MM.1S (cell line): ENCODE data around the gene CACNA1C.

Experiments used
- DNase-seq: peaks from one replicate; pipeline ENCODE4 v3.0.0-alpha.2; 2015
- H2AFZ ChIP-seq: fragments of 300-600 bp; sonication (generic); 2 replicates; pipeline ENCODE4 v1.6.0; 2016; ENCODE audit warnings: antibody characterized with exemption, low read length
- H3F3A ChIP-seq: fragments of 300-600 bp; sonication (generic); 2 replicates; pipeline ENCODE4 v1.6.1; 2016; ENCODE audit warnings: mild to moderate bottlenecking, antibody characterized with exemption, low read length, moderate library complexity, mixed read lengths; ENCODE audit not compliant: insufficient read depth
- H3K27ac ChIP-seq: fragments of 300-600 bp; sonication (generic); 2 replicates; pipeline ENCODE4 v1.5.1; 2016; ENCODE audit warnings: mild to moderate bottlenecking, low read length
- H3K27me3 ChIP-seq: fragments of 300-600 bp; sonication (generic); replicated peaks from 2 replicates; pipeline ENCODE4 v1.6.0; 2016; ENCODE audit warnings: low read length; ENCODE audit not compliant: insufficient read depth
- H3K36me3 ChIP-seq: fragments of 300-600 bp; sonication (generic); replicated peaks from 2 replicates; pipeline ENCODE4 v1.6.1; 2016; ENCODE audit warnings: mild to moderate bottlenecking, low read length, mixed read lengths; ENCODE audit not compliant: insufficient read depth
- H3K4me1 ChIP-seq: fragments of 300-600 bp; sonication (generic); 2 replicates; pipeline ENCODE4 v1.6.1; 2016; ENCODE audit warnings: low read length, mixed read lengths
- H3K4me2 ChIP-seq: fragments of 300-600 bp; sonication (generic); 2 replicates; pipeline ENCODE4 v1.6.0; 2016; ENCODE audit warnings: low read depth, low read length
- H3K4me3 ChIP-seq: fragments of 300-600 bp; sonication (generic); 2 replicates; pipeline ENCODE4 v1.5.1; 2016; ENCODE audit warnings: low read length, mixed read lengths
- H3K79me2 ChIP-seq: fragments of 300-600 bp; sonication (generic); 2 replicates; pipeline ENCODE4 v1.6.1; 2016; ENCODE audit warnings: mixed run types, low read length, mixed read lengths
- H3K9ac ChIP-seq: fragments of 300-600 bp; sonication (generic); 2 replicates; pipeline ENCODE4 v1.6.1; 2016; ENCODE audit warnings: low read length, mixed read lengths
- H3K9me2 ChIP-seq: fragments of 300-600 bp; sonication (generic); replicated peaks from 2 replicates; pipeline ENCODE4 v1.6.1; 2016; ENCODE audit warnings: mild to moderate bottlenecking, low read length, mixed read lengths; ENCODE audit not compliant: insufficient read depth
- H3K9me3 ChIP-seq: fragments of 300-600 bp; sonication (generic); replicated peaks from 2 replicates; pipeline ENCODE4 v1.6.1; 2016; ENCODE audit warnings: mild to moderate bottlenecking, low read length, mixed read lengths; ENCODE audit not compliant: insufficient read depth
- H4K20me1 ChIP-seq: fragments of 300-600 bp; sonication (generic); 2 replicates; pipeline ENCODE4 v1.6.1; 2016; ENCODE audit warnings: mild to moderate bottlenecking, low read length, moderate library complexity, mixed read lengths; ENCODE audit not compliant: insufficient read depth
- CTCF ChIP-seq: fragments of 300-600 bp; sonication (generic); IDR thresholded peaks from 2 replicates; pipeline ENCODE4 v1.5.1; 2016; ENCODE audit warnings: antibody characterized with exemption, low read length, mixed read lengths
- EZH2 ChIP-seq: fragments of 300-600 bp; sonication (generic); optimal IDR thresholded peaks from 2 replicates; pipeline ENCODE3; 2017; ENCODE audit warnings: low read depth, mild to moderate bottlenecking, antibody characterized with exemption, low read length, mixed read lengths
- EZH2phosphoT487 ChIP-seq: fragments of 300-600 bp; sonication (generic); IDR thresholded peaks from 2 replicates; pipeline ENCODE4 v1.6.1; 2018; ENCODE audit warnings: antibody characterized with exemption, low read length

CACNA1C gene

GRCh38 chr12:2268471-2269286 lies 215.9 kb downstream of the CACNA1C start:
- Histone ChIP-seq H3K9me3 (no peaks in the 10 kb centered on the region), H2AFZ (no peak overlapping the region), H4K20me1 (no peaks in the 10 kb centered on the region), H3K27me3 (no peaks in the 10 kb centered on the region), H3K27ac (no peak overlapping the region), H3K36me3 (no peaks in the 10 kb centered on the region), H3K9ac (no peak overlapping the region), H3F3A (no peaks in the 10 kb centered on the region), H3K9me2 (no peaks in the 10 kb centered on the region), H3K4me3 (no peak overlapping the region), H3K79me2 (no peaks in the 10 kb centered on the region), H3K4me2 (no peak overlapping the region), H3K4me1 (no peaks in the 10 kb centered on the region)
- TF ChIP-seq CTCF (no peak), EZH2 (no peak), EZH2phosphoT487 (no peak)
- DNase-seq = no peak

- Histone ChIP-seq H3K27ac (no peak overlapping the region), H2AFZ (no peak overlapping the region), H3K27me3 (no peaks in the 10 kb centered on the region), H3K9me3 (no peaks in the 10 kb centered on the region), H3K9ac (no peak overlapping the region), H3K4me1 (no peaks in the 10 kb centered on the region), H3K79me2 (no peaks in the 10 kb centered on the region), H3K9me2 (no peaks in the 10 kb centered on the region), H3F3A (no peaks in the 10 kb centered on the region), H4K20me1 (no peaks in the 10 kb centered on the region), H3K36me3 (no peaks in the 10 kb centered on the region), H3K4me2 (no peak overlapping the region), H3K4me3 (no peak overlapping the region)
- no peak for DNase-seq
- no peak for TF ChIP-seq EZH2
- TF ChIP-seq EZH2phosphoT487 = no peak
- no peak for TF ChIP-seq CTCF
Observed at GRCh38 chr12:2270846-2271245, 218.1 kb downstream of the CACNA1C start.

DNA sequence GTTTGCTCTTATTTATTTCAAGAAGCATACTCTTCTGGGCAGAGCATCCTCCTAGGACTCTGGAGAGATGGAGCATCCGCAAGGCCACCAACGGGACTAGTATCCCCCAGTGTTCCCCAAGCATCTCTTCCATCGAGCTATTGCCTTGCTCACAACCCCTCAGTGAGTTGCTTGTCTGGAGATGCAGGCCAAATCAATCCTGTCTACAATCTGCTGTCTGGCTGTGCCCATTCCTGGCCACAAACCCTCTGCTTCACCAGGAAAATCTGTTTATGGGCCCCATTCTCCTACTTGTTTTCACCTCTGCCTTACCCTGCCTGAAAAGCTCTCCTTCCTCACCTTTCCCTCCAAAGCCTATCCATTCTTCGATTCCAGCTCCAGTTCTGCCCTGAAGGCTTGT lies 219.2 kb downstream of the CACNA1C start:
- Histone ChIP-seq H3K27me3 (no peaks in the 10 kb centered on the region), H2AFZ (no peak overlapping the region), H3F3A (no peaks in the 10 kb centered on the region), H3K4me2 (no peak overlapping the region), H3K9me3 (no peaks in the 10 kb centered on the region), H3K9ac (no peak overlapping the region), H4K20me1 (no peaks in the 10 kb centered on the region), H3K4me1 (no peaks in the 10 kb centered on the region), H3K36me3 (no peaks in the 10 kb centered on the region), H3K9me2 (no peaks in the 10 kb centered on the region), H3K27ac (no peak overlapping the region), H3K79me2 (no peaks in the 10 kb centered on the region), H3K4me3 (no peak overlapping the region)
- no peak for DNase-seq
- TF ChIP-seq EZH2phosphoT487 (no peak), EZH2 (no peak), CTCF (no peak)
